ENCODE results near the gene LIFR. TPM values are rescaled to one million over a fixed set of nuclear protein-coding genes. Genes with fewer than 3 reads are reported as not detected.

The LIFR gene
- total and polyA plus RNA-seq, 5 donors from 2014 or later: not detected

DNA sequence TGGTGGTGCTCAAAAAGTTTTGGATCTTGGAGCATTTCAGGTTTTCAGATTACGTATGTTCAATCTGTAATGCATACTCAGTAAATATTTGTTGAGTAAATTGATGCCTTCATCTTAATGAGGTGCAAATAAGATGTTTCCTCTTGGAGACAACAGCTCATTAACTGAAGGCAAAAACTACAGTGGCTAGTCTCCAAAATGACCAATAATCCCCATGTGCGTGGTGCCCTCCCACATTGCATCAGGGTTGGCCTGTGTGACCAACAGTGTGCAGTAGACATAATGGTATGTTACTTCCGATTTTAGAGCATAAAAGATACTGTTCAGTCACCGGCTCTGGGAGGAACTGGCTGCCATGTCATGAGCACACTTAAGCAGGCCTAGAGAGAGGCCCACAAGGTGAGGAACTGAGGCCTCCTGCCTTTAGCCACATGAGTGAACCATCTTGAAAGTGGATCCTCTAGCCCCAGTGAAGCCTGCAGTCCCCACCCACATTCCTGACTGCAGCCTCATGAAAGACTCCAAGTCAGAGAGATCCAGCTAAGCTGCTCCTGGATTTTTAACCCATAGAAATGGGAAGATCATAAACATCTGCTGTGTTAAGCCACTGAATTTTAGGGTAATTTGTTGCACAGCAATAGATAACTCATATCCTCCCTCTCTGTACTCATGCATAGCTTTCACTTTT lies 55.7 kb downstream of the LIFR start:
- no peak overlapping the region for H3K4me3 Mint-ChIP-seq
- H3K27ac Mint-ChIP-seq: no peak overlapping the region
- H3K36me3 Mint-ChIP-seq: no peaks in the 10 kb centered on the region
- peaks cover 25% of the 10 kb centered on the region for H3K27me3 Mint-ChIP-seq
- Histone ChIP-seq H3K27ac (ENCODE audit: insufficient read depth, low read length, poor library complexity, severe bottlenecking) (no peak overlapping the region), H3K9me3 (ENCODE audit: control insufficient read depth in 2 of 2, low read length in 2 of 2) (no peaks in the 10 kb centered on the region), H3K27me3 (ENCODE audit: control insufficient read depth, insufficient read depth, low read length) (peaks cover 4% of the 10 kb centered on the region), H3K4me3 (ENCODE audit: low read depth, low read length) (no peak overlapping the region), H3K4me1 (ENCODE audit: control insufficient read depth, insufficient read depth, low read length, poor library complexity, severe bottlenecking) (no peaks in the 10 kb centered on the region), H3K36me3 (ENCODE audit: control insufficient read depth, insufficient read depth, low read length) (no peaks in the 10 kb centered on the region)
- H3K4me1 Mint-ChIP-seq: no peaks in the 10 kb centered on the region
- DNase-seq: no peak
- no peaks in the 10 kb centered on the region for H3K9me3 Mint-ChIP-seq
- no peak for ATAC-seq (ENCODE audit: low read depth in 2 of 2)

- H3K4me3 Mint-ChIP-seq: no peak overlapping the region
- H3K36me3 ChIP-seq (ENCODE audit: control insufficient read depth, insufficient read depth, low read length): no peaks in the 10 kb centered on the region
- H3K9me3 ChIP-seq (ENCODE audit: control insufficient read depth in 2 of 2, low read length in 2 of 2): no peaks in the 10 kb centered on the region
- peaks cover 33% of the 10 kb centered on the region for H3K27me3 Mint-ChIP-seq
- no peaks in the 10 kb centered on the region for H3K4me1 Mint-ChIP-seq
- H3K4me1 ChIP-seq (ENCODE audit: control insufficient read depth, insufficient read depth, low read length, poor library complexity, severe bottlenecking): no peaks in the 10 kb centered on the region
- DNase-seq: no peak
- H3K36me3 Mint-ChIP-seq: no peaks in the 10 kb centered on the region
- no peak overlapping the region for H3K4me3 ChIP-seq (ENCODE audit: low read depth, low read length)
- H3K27ac ChIP-seq (ENCODE audit: insufficient read depth, low read length, poor library complexity, severe bottlenecking): no peak overlapping the region
- no peak for ATAC-seq (ENCODE audit: low read depth in 2 of 2)
- H3K9me3 Mint-ChIP-seq: no peaks in the 10 kb centered on the region
- no peak overlapping the region for H3K27ac Mint-ChIP-seq
- no peaks in the 10 kb centered on the region for H3K27me3 ChIP-seq (ENCODE audit: control insufficient read depth, insufficient read depth, low read length)
These were observed 58.5 kb downstream of the LIFR start for GRCh38 chr5:38497946-38498345.

DNA sequence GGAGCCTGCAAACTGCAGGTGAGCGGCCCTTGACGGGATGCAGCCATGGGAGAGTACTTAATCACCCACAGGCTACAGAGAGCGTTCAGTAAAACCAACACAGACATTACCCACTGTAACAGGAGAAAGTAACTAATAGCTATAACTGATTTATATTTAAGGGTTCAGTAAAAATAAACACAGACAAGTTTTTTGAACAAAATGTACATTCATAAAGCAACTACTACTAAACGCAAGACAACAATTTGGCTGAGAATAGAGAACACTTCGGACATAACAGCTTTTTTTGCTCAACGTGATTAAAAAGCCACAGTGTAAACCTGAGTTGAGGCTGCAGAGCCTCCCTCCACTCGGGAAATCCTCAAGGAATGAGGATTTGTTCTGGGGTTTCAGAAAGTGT lies 61.7 kb downstream of the LIFR start:
- H3K27me3 ChIP-seq (ENCODE audit: control insufficient read depth, insufficient read depth, low read length): peaks cover 10% of the 10 kb centered on the region
- no peak overlapping the region for H3K4me3 Mint-ChIP-seq
- H3K27ac Mint-ChIP-seq: no peak overlapping the region
- H3K9me3 ChIP-seq (ENCODE audit: control insufficient read depth in 2 of 2, low read length in 2 of 2): no peaks in the 10 kb centered on the region
- H3K4me3 ChIP-seq (ENCODE audit: low read depth, low read length): no peak overlapping the region
- no peaks in the 10 kb centered on the region for H3K4me1 ChIP-seq (ENCODE audit: control insufficient read depth, insufficient read depth, low read length, poor library complexity, severe bottlenecking)
- no peaks in the 10 kb centered on the region for H3K36me3 Mint-ChIP-seq
- no peaks in the 10 kb centered on the region for H3K4me1 Mint-ChIP-seq
- DNase-seq: no peak
- no peaks in the 10 kb centered on the region for H3K9me3 Mint-ChIP-seq
- H3K27me3 Mint-ChIP-seq: peaks cover 31% of the 10 kb centered on the region
- no peak overlapping the region for H3K27ac ChIP-seq (ENCODE audit: insufficient read depth, low read length, poor library complexity, severe bottlenecking)
- no peaks in the 10 kb centered on the region for H3K36me3 ChIP-seq (ENCODE audit: control insufficient read depth, insufficient read depth, low read length)
- ATAC-seq (ENCODE audit: low read depth in 2 of 2): no peak

GRCh38 chr5:38494175-38494574 lies 62.3 kb downstream of the LIFR start:
- no peaks in the 10 kb centered on the region for H3K4me1 ChIP-seq (ENCODE audit: control insufficient read depth, insufficient read depth, low read length, poor library complexity, severe bottlenecking)
- H3K27ac ChIP-seq (ENCODE audit: insufficient read depth, low read length, poor library complexity, severe bottlenecking): no peak overlapping the region
- no peak for ATAC-seq (ENCODE audit: low read depth in 2 of 2)
- H3K4me3 ChIP-seq (ENCODE audit: low read depth, low read length): no peak overlapping the region
- Mint-ChIP-seq H3K4me1 (no peaks in the 10 kb centered on the region), H3K9me3 (no peaks in the 10 kb centered on the region), H3K27ac (no peak overlapping the region), H3K27me3 (peaks cover 28% of the 10 kb centered on the region), H3K36me3 (no peaks in the 10 kb centered on the region), H3K4me3 (no peak overlapping the region)
- H3K9me3 ChIP-seq (ENCODE audit: control insufficient read depth in 2 of 2, low read length in 2 of 2): no peaks in the 10 kb centered on the region
- no peak for DNase-seq
- no peaks in the 10 kb centered on the region for H3K36me3 ChIP-seq (ENCODE audit: control insufficient read depth, insufficient read depth, low read length)
- peaks cover 10% of the 10 kb centered on the region for H3K27me3 ChIP-seq (ENCODE audit: control insufficient read depth, insufficient read depth, low read length)

DNA sequence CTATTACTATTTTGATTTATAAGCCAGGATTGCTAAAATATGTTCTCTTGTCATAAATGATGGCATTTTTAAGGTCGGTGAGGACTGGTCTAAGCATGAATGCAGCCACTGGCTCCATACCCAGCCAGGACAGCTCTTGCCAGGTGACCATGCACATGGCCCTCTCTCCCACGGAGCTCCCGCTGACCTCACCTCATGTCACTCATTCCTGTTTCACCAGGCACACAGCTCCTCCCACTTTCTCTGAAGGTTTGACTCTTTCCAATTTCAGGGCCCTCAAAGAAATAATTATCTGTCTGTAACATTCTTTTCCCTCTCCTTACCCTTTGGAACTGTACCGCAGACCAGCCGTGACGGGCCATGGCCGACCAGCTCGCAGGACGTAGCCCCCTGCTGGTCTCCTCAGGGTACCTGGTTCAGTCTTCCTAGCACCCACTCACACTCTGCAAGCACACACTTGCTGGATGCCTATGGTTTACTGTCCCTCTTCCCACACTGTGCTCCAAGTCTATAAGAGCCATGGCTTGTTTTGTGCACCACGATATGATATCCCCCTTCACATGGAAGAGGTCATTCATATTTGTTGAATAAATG lies 72.5 kb downstream of the LIFR start:
- H3K27ac Mint-ChIP-seq: no peak overlapping the region
- Histone ChIP-seq H3K4me1 (ENCODE audit: control insufficient read depth, insufficient read depth, low read length, poor library complexity, severe bottlenecking) (no peaks in the 10 kb centered on the region), H3K27me3 (ENCODE audit: control insufficient read depth, insufficient read depth, low read length) (peaks cover 27% of the 10 kb centered on the region), H3K9me3 (ENCODE audit: control insufficient read depth in 2 of 2, low read length in 2 of 2) (no peaks in the 10 kb centered on the region), H3K27ac (ENCODE audit: insufficient read depth, low read length, poor library complexity, severe bottlenecking) (no peak overlapping the region), H3K4me3 (ENCODE audit: low read depth, low read length) (no peak overlapping the region), H3K36me3 (ENCODE audit: control insufficient read depth, insufficient read depth, low read length) (no peaks in the 10 kb centered on the region)
- no peak overlapping the region for H3K4me3 Mint-ChIP-seq
- no peaks in the 10 kb centered on the region for H3K36me3 Mint-ChIP-seq
- H3K27me3 Mint-ChIP-seq: peaks cover 37% of the 10 kb centered on the region
- no peaks in the 10 kb centered on the region for H3K4me1 Mint-ChIP-seq
- peaks cover 0 to 2% (median 0%) of the 10 kb centered on the region in 7 donors for H3K9me3 Mint-ChIP-seq
- ATAC-seq (ENCODE audit: low read depth in 2 of 2) (no peak), DNase-seq (no peak)

DNA sequence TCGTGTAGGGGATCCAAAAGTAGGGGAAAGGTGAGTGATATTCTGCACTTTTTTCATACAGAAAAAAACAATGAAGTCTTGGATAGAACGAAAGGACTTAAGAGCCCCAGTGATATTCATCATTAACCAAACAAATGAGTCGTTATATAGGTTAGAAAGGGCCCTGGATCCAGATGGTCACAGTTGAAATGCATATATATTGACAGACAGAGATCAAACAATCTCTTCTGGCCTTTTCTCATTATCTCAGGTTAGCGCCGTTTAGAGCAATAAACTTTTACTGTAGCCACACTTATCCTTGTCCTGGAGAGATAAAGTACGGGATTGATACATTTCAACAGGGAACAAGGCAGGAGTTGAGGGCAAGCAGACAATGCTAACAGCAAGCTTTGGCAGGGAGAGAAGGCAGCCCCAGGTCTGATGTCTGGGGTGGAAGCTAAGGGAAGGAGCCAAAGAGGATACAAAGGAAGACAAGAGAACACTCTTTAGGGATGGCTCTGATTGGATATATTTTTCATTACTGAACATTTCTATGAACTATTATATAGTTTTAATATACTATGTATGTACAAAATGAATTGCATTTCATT lies 77.0 kb downstream of the LIFR start:
- H3K27ac Mint-ChIP-seq: no peak overlapping the region
- peaks cover 45% of the 10 kb centered on the region for H3K27me3 Mint-ChIP-seq

GRCh38 chr5:38478878-38479277 lies 77.6 kb downstream of the LIFR start:
- Mint-ChIP-seq H3K4me1 (no peaks in the 10 kb centered on the region), H3K27ac (no peak overlapping the region), H3K9me3 (no peaks in the 10 kb centered on the region), H3K36me3 (no peaks in the 10 kb centered on the region), H3K27me3 (peaks cover 50% of the 10 kb centered on the region), H3K4me3 (no peak overlapping the region)
- Histone ChIP-seq H3K27me3 (ENCODE audit: control insufficient read depth, insufficient read depth, low read length) (peaks cover 28% of the 10 kb centered on the region), H3K36me3 (ENCODE audit: control insufficient read depth, insufficient read depth, low read length) (no peaks in the 10 kb centered on the region), H3K4me3 (ENCODE audit: low read depth, low read length) (no peak overlapping the region), H3K27ac (ENCODE audit: insufficient read depth, low read length, poor library complexity, severe bottlenecking) (no peak overlapping the region), H3K4me1 (ENCODE audit: control insufficient read depth, insufficient read depth, low read length, poor library complexity, severe bottlenecking) (no peaks in the 10 kb centered on the region), H3K9me3 (ENCODE audit: control insufficient read depth in 2 of 2, low read length in 2 of 2) (no peaks in the 10 kb centered on the region)
- no peak for ATAC-seq (ENCODE audit: low read depth in 2 of 2)
- no peak for DNase-seq

More for the DNA sequence above, 77.0 kb downstream of the LIFR start:
- ATAC-seq (ENCODE audit: low read depth in 2 of 2): no peak
- Histone ChIP-seq H3K4me3 (ENCODE audit: low read depth, low read length) (no peak overlapping the region), H3K27ac (ENCODE audit: insufficient read depth, low read length, poor library complexity, severe bottlenecking) (no peak overlapping the region), H3K27me3 (ENCODE audit: control insufficient read depth, insufficient read depth, low read length) (peaks cover 28% of the 10 kb centered on the region), H3K4me1 (ENCODE audit: control insufficient read depth, insufficient read depth, low read length, poor library complexity, severe bottlenecking) (no peaks in the 10 kb centered on the region), H3K36me3 (ENCODE audit: control insufficient read depth, insufficient read depth, low read length) (no peaks in the 10 kb centered on the region), H3K9me3 (ENCODE audit: control insufficient read depth in 2 of 2, low read length in 2 of 2) (no peaks in the 10 kb centered on the region)
- DNase-seq: no peak
- Mint-ChIP-seq H3K9me3 (no peaks in the 10 kb centered on the region), H3K36me3 (no peaks in the 10 kb centered on the region), H3K4me1 (no peaks in the 10 kb centered on the region), H3K4me3 (no peak overlapping the region)

- no peaks in the 10 kb centered on the region for H3K36me3 ChIP-seq (ENCODE audit: control insufficient read depth, insufficient read depth, low read length)
- ATAC-seq (ENCODE audit: low read depth in 2 of 2) (no peak), DNase-seq (no peak)
- Mint-ChIP-seq H3K27ac (no peak overlapping the region), H3K4me3 (no peak overlapping the region), H3K4me1 (no peaks in the 10 kb centered on the region), H3K9me3 (no peaks in the 10 kb centered on the region), H3K36me3 (no peaks in the 10 kb centered on the region), H3K27me3 (peaks cover 47% of the 10 kb centered on the region)
- no peak overlapping the region for H3K27ac ChIP-seq (ENCODE audit: insufficient read depth, low read length, poor library complexity, severe bottlenecking)
- no peaks in the 10 kb centered on the region for H3K9me3 ChIP-seq (ENCODE audit: control insufficient read depth in 2 of 2, low read length in 2 of 2)
- H3K4me3 ChIP-seq (ENCODE audit: low read depth, low read length): no peak overlapping the region
- peaks cover 28% of the 10 kb centered on the region for H3K27me3 ChIP-seq (ENCODE audit: control insufficient read depth, insufficient read depth, low read length)
- H3K4me1 ChIP-seq (ENCODE audit: control insufficient read depth, insufficient read depth, low read length, poor library complexity, severe bottlenecking): no peaks in the 10 kb centered on the region
These were observed 78.3 kb downstream of the LIFR start for GRCh38 chr5:38478166-38478565.
